ENCODE data around the gene TMEM175.
A peak's percentile ranks its signal among the peaks of the same experiment; 100 is the strongest.

TMEM175 gene

GRCh38 chr4:890036-890695, 42.1 kb upstream of the TMEM175 start:
- no peaks in the 10 kb centered on the region for H3K27me3 ChIP-seq (ENCODE audit: control insufficient read depth, insufficient read depth, low read length)
- no CpG with 5 or more reads among the region's 22 CpGs for WGBS (ENCODE audit: insufficient coverage, insufficient read length)
- H3K9me3 ChIP-seq (ENCODE audit: control insufficient read depth, insufficient read depth, low read length) = no peaks in the 10 kb centered on the region
- no peak overlapping the region for H3K4me3 ChIP-seq (ENCODE audit: low read length)
- DNase-seq (ENCODE audit: low read depth, low spot score) = no peak
- peaks cover 18% of the 10 kb centered on the region; the same call in 1 of the 2 replicates for H3K36me3 ChIP-seq (ENCODE audit: control insufficient read depth, insufficient read depth, low read length)
- H3K4me1 ChIP-seq (ENCODE audit: control insufficient read depth, insufficient read depth, low read length) = no peaks in the 10 kb centered on the region; the same call in 1 of the 2 replicates
- no peak overlapping the region for H3K27ac ChIP-seq (ENCODE audit: low read length)

GRCh38 chr4:891747-892146, 40.5 kb upstream of the TMEM175 start:
- no CpG with 5 or more reads among the region's 10 CpGs for WGBS (ENCODE audit: insufficient coverage, insufficient read length)
- H3K27ac ChIP-seq (ENCODE audit: low read length) = no peak overlapping the region

GRCh38 chr4:892780-893179, 39.5 kb upstream of the TMEM175 start:
- H3K27ac ChIP-seq (ENCODE audit: low read length) = no peak overlapping the region
- H3K9me3 ChIP-seq (ENCODE audit: control insufficient read depth, insufficient read depth, low read length) = no peaks in the 10 kb centered on the region
- H3K36me3 ChIP-seq (ENCODE audit: control insufficient read depth, insufficient read depth, low read length) = peaks cover 18% of the 10 kb centered on the region; the same call in 1 of the 2 replicates
- H3K4me1 ChIP-seq (ENCODE audit: control insufficient read depth, insufficient read depth, low read length) = no peaks in the 10 kb centered on the region; the same call in 1 of the 2 replicates
- no peak overlapping the region for H3K4me3 ChIP-seq (ENCODE audit: low read length)
- H3K27me3 ChIP-seq (ENCODE audit: control insufficient read depth, insufficient read depth, low read length) = no peaks in the 10 kb centered on the region
- DNase-seq (ENCODE audit: low read depth, low spot score) = no peak
- no CpG with 5 or more reads among the region's 10 CpGs for WGBS (ENCODE audit: insufficient coverage, insufficient read length)

More at GRCh38 chr4:891747-892146, 40.5 kb upstream of the TMEM175 start:
- Histone ChIP-seq H3K4me3 (ENCODE audit: low read length) (no peak overlapping the region), H3K36me3 (ENCODE audit: control insufficient read depth, insufficient read depth, low read length) (peaks cover 18% of the 10 kb centered on the region; the same call in 1 of the 2 replicates), H3K9me3 (ENCODE audit: control insufficient read depth, insufficient read depth, low read length) (no peaks in the 10 kb centered on the region), H3K4me1 (ENCODE audit: control insufficient read depth, insufficient read depth, low read length) (no peaks in the 10 kb centered on the region; the same call in 1 of the 2 replicates), H3K27me3 (ENCODE audit: control insufficient read depth, insufficient read depth, low read length) (no peaks in the 10 kb centered on the region)
- DNase-seq (ENCODE audit: low read depth, low spot score) = peak; percentile 18

DNA sequence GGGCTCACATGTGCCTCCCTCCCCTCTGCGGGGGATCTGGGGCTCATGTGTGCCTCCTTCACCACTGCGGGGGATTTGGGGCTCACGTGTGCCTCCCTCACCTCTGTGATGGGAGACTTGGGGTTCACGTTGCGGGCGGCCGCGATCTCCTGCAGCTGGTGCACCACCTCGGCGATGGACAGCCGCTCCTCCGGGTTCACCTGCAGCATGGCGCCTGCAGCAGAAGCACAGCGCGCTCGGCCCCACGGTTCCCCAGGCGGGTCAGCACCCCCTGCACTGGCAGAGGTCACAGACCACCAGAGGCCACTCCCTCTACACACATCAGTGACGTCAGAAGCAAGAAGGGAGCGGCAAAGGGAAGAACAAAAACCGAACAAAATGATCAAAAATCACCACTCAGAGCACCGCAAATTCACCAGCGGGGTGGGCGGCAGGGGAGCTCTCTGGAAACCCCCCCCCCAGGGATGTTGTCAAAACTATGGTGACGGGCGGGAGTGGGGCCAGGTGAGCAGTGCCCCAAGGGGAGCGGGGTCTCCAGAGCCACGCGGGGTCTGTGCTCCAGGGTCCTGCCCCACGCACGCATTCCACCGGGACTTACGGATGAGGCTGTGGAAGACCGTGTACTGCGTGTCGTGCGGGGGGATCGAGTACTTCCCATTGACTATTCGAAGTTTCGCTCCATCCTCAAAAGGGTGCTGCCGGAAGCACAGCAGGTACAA, 38.8 kb upstream of the TMEM175 start:
- Histone ChIP-seq H3K4me1 (ENCODE audit: control insufficient read depth, insufficient read depth, low read length) (no peaks in the 10 kb centered on the region; the same call in 1 of the 2 replicates), H3K4me3 (ENCODE audit: low read length) (no peak overlapping the region), H3K27me3 (ENCODE audit: control insufficient read depth, insufficient read depth, low read length) (no peaks in the 10 kb centered on the region), H3K9me3 (ENCODE audit: control insufficient read depth, insufficient read depth, low read length) (no peaks in the 10 kb centered on the region), H3K36me3 (ENCODE audit: control insufficient read depth, insufficient read depth, low read length) (peaks cover 19% of the 10 kb centered on the region), H3K27ac (ENCODE audit: low read length) (no peak overlapping the region)
- WGBS (ENCODE audit: insufficient coverage, insufficient read length) = no CpG with 5 or more reads among the region's 41 CpGs
- no peak for DNase-seq (ENCODE audit: low read depth, low spot score)

GRCh38 chr4:893995-894705, 38.1 kb upstream of the TMEM175 start:
- Histone ChIP-seq H3K4me1 (ENCODE audit: control insufficient read depth, insufficient read depth, low read length) (no peaks in the 10 kb centered on the region; the same call in 1 of the 2 replicates), H3K36me3 (ENCODE audit: control insufficient read depth, insufficient read depth, low read length) (peaks cover 13% of the 10 kb centered on the region), H3K27ac (ENCODE audit: low read length) (no peak overlapping the region), H3K9me3 (ENCODE audit: control insufficient read depth, insufficient read depth, low read length) (no peaks in the 10 kb centered on the region), H3K4me3 (ENCODE audit: low read length) (no peak overlapping the region), H3K27me3 (ENCODE audit: control insufficient read depth, insufficient read depth, low read length) (no peaks in the 10 kb centered on the region)
- no CpG with 5 or more reads among the region's 40 CpGs for WGBS (ENCODE audit: insufficient coverage, insufficient read length)
- no peak for DNase-seq (ENCODE audit: low read depth, low spot score)

DNA sequence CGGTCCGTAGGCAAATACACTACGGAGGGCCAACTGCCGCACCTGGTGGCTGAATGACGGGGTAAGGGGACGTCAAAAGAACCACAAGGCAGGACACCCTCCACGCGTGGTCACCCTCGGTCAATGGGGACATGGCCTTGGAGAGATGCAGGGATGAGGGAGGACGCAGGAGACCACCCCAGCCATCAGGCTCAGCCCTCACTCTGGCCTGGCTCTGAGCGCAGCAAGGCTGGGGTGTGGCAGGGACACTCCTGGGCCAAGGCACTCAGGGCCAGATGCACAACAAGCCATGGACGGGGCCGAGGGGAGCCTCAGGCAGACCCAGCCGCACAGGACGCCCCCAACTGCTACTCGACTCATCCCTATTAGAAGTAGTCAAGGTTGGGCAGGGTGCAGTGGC, 36.7 kb upstream of the TMEM175 start:
- no peak for DNase-seq (ENCODE audit: low read depth, low spot score)
- Histone ChIP-seq H3K4me3 (ENCODE audit: low read length) (no peak overlapping the region), H3K27ac (ENCODE audit: low read length) (no peak overlapping the region), H3K36me3 (ENCODE audit: control insufficient read depth, insufficient read depth, low read length) (peaks cover 9% of the 10 kb centered on the region), H3K9me3 (ENCODE audit: control insufficient read depth, insufficient read depth, low read length) (no peaks in the 10 kb centered on the region), H3K27me3 (ENCODE audit: control insufficient read depth, insufficient read depth, low read length) (no peaks in the 10 kb centered on the region), H3K4me1 (ENCODE audit: control insufficient read depth, insufficient read depth, low read length) (no peaks in the 10 kb centered on the region; the same call in 1 of the 2 replicates)
- no CpG with 5 or more reads among the region's 16 CpGs for WGBS (ENCODE audit: insufficient coverage, insufficient read length)

GRCh38 chr4:896216-896615, 36.0 kb upstream of the TMEM175 start:
- no peaks in the 10 kb centered on the region for H3K9me3 ChIP-seq (ENCODE audit: control insufficient read depth, insufficient read depth, low read length)
- H3K4me1 ChIP-seq (ENCODE audit: control insufficient read depth, insufficient read depth, low read length) = no peaks in the 10 kb centered on the region; the same call in 1 of the 2 replicates
- peaks cover 9% of the 10 kb centered on the region for H3K36me3 ChIP-seq (ENCODE audit: control insufficient read depth, insufficient read depth, low read length)
- DNase-seq (ENCODE audit: low read depth, low spot score) = no peak
- no CpG with 5 or more reads among the region's 13 CpGs for whole genome bisulfite sequencing (ENCODE audit: insufficient coverage, insufficient read length)
- H3K27ac ChIP-seq (ENCODE audit: low read length) = no peak overlapping the region
- H3K4me3 ChIP-seq (ENCODE audit: low read length) = no peak overlapping the region
- no peaks in the 10 kb centered on the region for H3K27me3 ChIP-seq (ENCODE audit: control insufficient read depth, insufficient read depth, low read length)

GRCh38 chr4:896630-897029, 35.6 kb upstream of the TMEM175 start:
- H3K4me1 ChIP-seq (ENCODE audit: control insufficient read depth, insufficient read depth, low read length) = no peaks in the 10 kb centered on the region; the same call in 1 of the 2 replicates
- DNase-seq (ENCODE audit: low read depth, low spot score) = no peak
- peaks cover 9% of the 10 kb centered on the region for H3K36me3 ChIP-seq (ENCODE audit: control insufficient read depth, insufficient read depth, low read length)
- no peaks in the 10 kb centered on the region for H3K27me3 ChIP-seq (ENCODE audit: control insufficient read depth, insufficient read depth, low read length)
- H3K27ac ChIP-seq (ENCODE audit: low read length) = no peak overlapping the region
- H3K9me3 ChIP-seq (ENCODE audit: control insufficient read depth, insufficient read depth, low read length) = no peaks in the 10 kb centered on the region
- H3K4me3 ChIP-seq (ENCODE audit: low read length) = no peak overlapping the region
- WGBS (ENCODE audit: insufficient coverage, insufficient read length) = no CpG with 5 or more reads among the region's 20 CpGs

DNA sequence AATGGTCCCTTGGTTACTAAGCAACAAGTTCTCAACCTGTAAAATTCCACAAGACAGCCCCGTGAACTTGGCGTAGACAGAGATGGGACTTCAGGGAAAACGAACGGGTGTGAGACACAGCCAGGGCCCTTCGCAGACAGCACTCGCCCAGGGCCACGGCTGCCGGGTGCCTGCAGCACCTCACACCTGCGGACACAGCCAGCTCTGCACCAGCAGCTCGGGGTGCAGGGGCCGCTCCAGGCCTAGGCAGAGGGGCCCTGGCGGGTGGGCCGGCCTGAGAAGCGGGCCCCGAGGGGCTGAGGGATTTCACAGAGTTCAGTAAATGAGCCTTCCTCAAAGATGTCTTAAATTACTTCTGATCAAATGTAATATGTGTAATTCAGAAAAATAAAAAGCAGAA, 34.1 kb upstream of the TMEM175 start:
- H3K4me3 ChIP-seq (ENCODE audit: low read length) = no peak overlapping the region
- peaks cover 9% of the 10 kb centered on the region for H3K36me3 ChIP-seq (ENCODE audit: control insufficient read depth, insufficient read depth, low read length)
- no peaks in the 10 kb centered on the region; the same call in 1 of the 2 replicates for H3K4me1 ChIP-seq (ENCODE audit: control insufficient read depth, insufficient read depth, low read length)
- no peak overlapping the region for H3K27ac ChIP-seq (ENCODE audit: low read length)
- DNase-seq (ENCODE audit: low read depth, low spot score) = no peak
- H3K9me3 ChIP-seq (ENCODE audit: control insufficient read depth, insufficient read depth, low read length) = no peaks in the 10 kb centered on the region
- H3K27me3 ChIP-seq (ENCODE audit: control insufficient read depth, insufficient read depth, low read length) = no peaks in the 10 kb centered on the region
- no CpG with 5 or more reads among the region's 15 CpGs for WGBS (ENCODE audit: insufficient coverage, insufficient read length)

DNA sequence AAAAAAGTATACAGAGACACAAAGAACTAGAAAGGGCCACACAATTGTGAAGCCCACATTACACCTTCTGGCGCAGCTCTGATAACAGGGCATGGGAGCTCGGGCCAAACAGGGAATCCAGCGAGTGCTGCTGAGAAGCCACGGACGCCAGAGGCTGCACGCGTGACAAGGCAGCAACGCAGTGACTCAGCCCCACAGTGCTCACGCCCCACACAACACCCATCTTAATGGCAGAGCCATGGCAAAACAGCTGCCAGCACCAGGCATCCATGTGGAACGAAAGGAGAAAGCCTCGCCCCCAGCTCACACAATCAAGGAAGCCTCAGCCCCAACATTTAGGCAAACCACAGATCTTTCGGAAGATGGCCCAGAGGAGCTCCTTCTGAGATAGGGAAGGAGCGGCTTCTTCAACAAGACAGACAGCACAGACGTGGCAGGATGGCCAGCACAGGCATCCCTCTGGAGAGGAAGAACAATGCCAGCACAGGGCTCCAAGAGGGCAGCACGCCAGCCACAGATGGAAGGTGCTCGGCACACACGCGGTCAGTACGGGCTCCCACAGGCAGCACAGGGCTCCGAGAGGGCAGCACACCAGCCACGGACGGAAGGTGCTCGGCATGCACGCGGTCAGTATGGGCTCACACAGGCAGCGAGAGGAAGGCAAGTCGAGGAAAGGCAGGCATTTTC, 33.2 kb upstream of the TMEM175 start:
- Histone ChIP-seq H3K27ac (ENCODE audit: low read length) (no peak overlapping the region), H3K4me3 (ENCODE audit: low read length) (no peak overlapping the region), H3K36me3 (ENCODE audit: control insufficient read depth, insufficient read depth, low read length) (peaks cover 6% of the 10 kb centered on the region), H3K4me1 (ENCODE audit: control insufficient read depth, insufficient read depth, low read length) (no peaks in the 10 kb centered on the region; the same call in 1 of the 2 replicates), H3K27me3 (ENCODE audit: control insufficient read depth, insufficient read depth, low read length) (no peaks in the 10 kb centered on the region), H3K9me3 (ENCODE audit: control insufficient read depth, insufficient read depth, low read length) (no peaks in the 10 kb centered on the region)
- no CpG with 5 or more reads among the region's 27 CpGs for WGBS (ENCODE audit: insufficient coverage, insufficient read length)
- DNase-seq (ENCODE audit: low read depth, low spot score) = no peak
